GM12878 (cell line): ENCODE data around the gene CATSPERD. TPM values are rescaled to one million over a fixed set of nuclear protein-coding genes. Genes with fewer than 3 reads are reported as not detected.

Experiments used
- CEBPZ ChIP-seq: fragments of 150-350 bp; IDR thresholded peaks from 2 replicates; pipeline ENCODE4 v1.6.1; 2016; ENCODE audit warnings: low read depth, low read length
- CTCF ChIP-seq, 3 experiments: IDR thresholded peaks in 2 of 3; conservative IDR thresholded peaks in 1 of 3; 2 replicates each; pipeline ENCODE4 v1.5.1; 2011; ENCODE audit warnings: low read depth in 3 of 3, low read length in 3 of 3, mild to moderate bottlenecking in 3 of 3, control low read depth in 2 of 3, moderate library complexity in 2 of 3, inconsistent platforms in 1 of 3, mixed read lengths in 1 of 3; ENCODE audit not compliant: control insufficient read depth in 2 of 3, insufficient read depth in 1 of 3; ENCODE audit errors: extremely low read depth in 1 of 3
- GABPA ChIP-seq: IDR thresholded peaks from 2 replicates; pipeline ENCODE4 v1.6.1; 2014; ENCODE audit warnings: antibody characterized with exemption, low read depth, mild to moderate bottlenecking, inconsistent platforms
- HDGF ChIP-seq: fragments of 450-650 bp; IDR thresholded peaks from 2 replicates; pipeline ENCODE4 v1.6.1; 2016; ENCODE audit warnings: antibody characterized with exemption
- KAT2A ChIP-seq: conservative IDR thresholded peaks from 2 replicates; pipeline ENCODE4 v1.6.1; 2011; ENCODE audit warnings: low read depth, low read length; ENCODE audit not compliant: control insufficient read depth
- LARP7 ChIP-seq: fragments of 450-650 bp; IDR thresholded peaks from 2 replicates; pipeline ENCODE4 v1.6.1; 2017; ENCODE audit warnings: mild to moderate bottlenecking
- NR2F1 ChIP-seq: fragments of 450-650 bp; conservative IDR thresholded peaks from 2 replicates; pipeline ENCODE4 v1.6.1; 2017; ENCODE audit warnings: mild to moderate bottlenecking
- NRF1 ChIP-seq: conservative IDR thresholded peaks from 2 replicates; pipeline ENCODE4 v1.6.1; 2011; ENCODE audit warnings: mild to moderate bottlenecking, low read depth, low read length, improper control_type of control experiment
- POLR2A ChIP-seq: IDR thresholded peaks from 2 replicates; pipeline ENCODE4 v1.6.1; 2011; ENCODE audit warnings: low read depth, mild to moderate bottlenecking, low read length
- RCOR1 ChIP-seq: conservative IDR thresholded peaks from 2 replicates; pipeline ENCODE4 v1.6.1; 2012; ENCODE audit warnings: low read depth, low read length, improper control_type of control experiment
- SIX5 ChIP-seq: IDR thresholded peaks from 2 replicates; pipeline ENCODE4 v1.6.1; 2011; ENCODE audit warnings: mild to moderate bottlenecking, low read depth, low read length, moderate library complexity; ENCODE audit not compliant: severe bottlenecking
- SUPT20H ChIP-seq: IDR thresholded peaks from 2 replicates; pipeline ENCODE4 v1.6.1; 2011; ENCODE audit warnings: low read depth, mild to moderate bottlenecking, low read length, moderate library complexity, borderline replicate concordance; ENCODE audit not compliant: control insufficient read depth
- TBL1XR1 ChIP-seq: IDR thresholded peaks from 2 replicates; pipeline ENCODE4 v1.6.1; 2012; ENCODE audit warnings: low read depth, low read length, improper control_type of control experiment
- TCF3 ChIP-seq: IDR thresholded peaks from 2 replicates; pipeline ENCODE4 v1.6.1; 2012; ENCODE audit warnings: low read depth, mild to moderate bottlenecking, low read length, borderline replicate concordance; ENCODE audit not compliant: insufficient read depth
- USF1 ChIP-seq: IDR thresholded peaks from 2 replicates; pipeline ENCODE4 v1.6.1; 2011; ENCODE audit warnings: borderline replicate concordance, low read depth, mild to moderate bottlenecking, moderate library complexity, mixed read lengths, low read length; ENCODE audit not compliant: insufficient read depth; ENCODE audit errors: extremely low read length
- ZBED1 ChIP-seq: IDR thresholded peaks from 2 replicates; pipeline ENCODE4 v1.6.1; 2016; ENCODE audit warnings: borderline replicate concordance
- ZBTB40 ChIP-seq: fragments of 450-650 bp; IDR thresholded peaks from 2 replicates; pipeline ENCODE4 v1.6.1; 2016; ENCODE audit warnings: mild to moderate bottlenecking, moderate library complexity, borderline replicate concordance
- ZSCAN29 ChIP-seq: fragments of 450-650 bp; IDR thresholded peaks from 2 replicates; pipeline ENCODE4 v1.6.1; 2017; ENCODE audit warnings: mild to moderate bottlenecking, moderate library complexity
- polyA plus RNA-seq, 11 experiments: library from polyadenylated mRNA; depleted of rRNA in 4 of 11; unstranded in 6 of 11; stranded (reverse) in 5 of 11; fragments of >200 nt; fragmentation: Nextera tagmentation in 4 of 11; fragmentation: Illumina TruSeq in 1 of 11; extraction: Ambion mirVana in 4 of 11; extraction: Trizol in 1 of 11; gene quantifications; 1 replicate in 1 of 11; 2 replicates in 10 of 11; pipeline versions ENCODE4 v1.2.1 to v1.2.3, GENCODE V29; 2011 to 2016; ENCODE audit warnings: inconsistent platforms in 2 of 11, missing spikeins in 2 of 11, low read depth in 1 of 11
- total RNA-seq, 4 experiments: library from RNA; depleted of rRNA in 3 of 4; stranded (reverse); fragments of >200 nt in 3 of 4; fragmentation: Illumina TruSeq in 1 of 4; extraction: Trizol in 1 of 4; gene quantifications; 2 replicates each; pipeline versions ENCODE4 v1.2.1 to v1.2.3, GENCODE V29; 2013 to 2021

CATSPERD gene
- total and polyA plus RNA-seq, 10 of the 15 experiments (the other 5 are each of a cell fraction or from before 2014, with no cell fraction given) = 0.02 to 0.38 (median 0.11) TPM; not detected in 5

- 0 out of 2 replicates have a peak, but pooled peaks have one; percentile 20 for TF ChIP-seq RCOR1
- TF ChIP-seq NRF1 = peak; percentile 100
- peak; percentile 98 to 99 (median 99); a peak in 5 of 6 replicates for TF ChIP-seq CTCF (IDR thresholded peaks at IDR 0.05 in 2 of 3, conservative IDR thresholded peaks at IDR 0.05 in 1 of 3; ENCODE audit: control insufficient read depth in 2 of 3, extremely low read depth in 1 of 3, insufficient read depth in 1 of 3, low read depth in 3 of 3, low read length in 3 of 3)
- peak; percentile 100 for TF ChIP-seq POLR2A
- TF ChIP-seq TCF3 = peak; percentile 71; the same call in 1 of the 2 replicates
- TF ChIP-seq HDGF = no peak
- TF ChIP-seq ZBED1 = no peak
- TF ChIP-seq CEBPZ = no peak
- no peak for TF ChIP-seq GABPA
- no peak for TF ChIP-seq USF1
- peak; percentile 30 for TF ChIP-seq SIX5
- peak; percentile 64; the same call in 1 of the 2 replicates for TF ChIP-seq ZBTB40
- no peak for TF ChIP-seq KAT2A
- no peak for TF ChIP-seq SUPT20H
- peak; percentile 72; the same call in 1 of the 2 replicates for TF ChIP-seq NR2F1
- TF ChIP-seq LARP7 = peak; percentile 98
- TF ChIP-seq ZSCAN29 = peak; percentile 44; the same call in 1 of the 2 replicates
- TF ChIP-seq TBL1XR1 = peak; percentile 17; the same call in 1 of the 2 replicates
Measured at GRCh38 chr19:5690125-5690954, 30.1 kb upstream of the CATSPERD start, which contains the start of gene RPL36 (continued).
